Stimulated activated CD4-positive, alpha-beta T cell treated with anti-CD3 and anti-CD28 coated beads, TNF-alpha, amount 100 ng/mL, for 4 hours (primary cell): Measurements from ENCODE around the gene TMEM88.

Experiments used
- DNase-seq, 3 experiments: peaks; one replicate each; pipeline ENCODE4 v3.0.0-alpha.2; 2020; ENCODE audit warnings: low read depth in 3 of 3

TMEM88 gene

GRCh38 chr17:7843536-7844291, 11.2 kb upstream of the TMEM88 start:
- peak; percentile 84 to 92 (median 91) for DNase-seq

- peak in 1 of 3 experiments; percentile 70 for DNase-seq
Measured at GRCh38 chr17:7844292-7845154, 10.3 kb upstream of the TMEM88 start.

GRCh38 chr17:7845359-7846062, 9.4 kb upstream of the TMEM88 start:
- DNase-seq = no peak

GRCh38 chr17:7846063-7846735, 8.7 kb upstream of the TMEM88 start:
- DNase-seq = no peak

- DNase-seq = no peak
Measured at GRCh38 chr17:7846765-7847661, 7.9 kb upstream of the TMEM88 start.

- DNase-seq = no peak
Measured at GRCh38 chr17:7848131-7848579, 6.7 kb upstream of the TMEM88 start.

GRCh38 chr17:7848739-7849129, 6.1 kb upstream of the TMEM88 start:
- no peak for DNase-seq

- DNase-seq = no peak
Measured at GRCh38 chr17:7849130-7849750, 5.6 kb upstream of the TMEM88 start.

- DNase-seq = no peak
Measured at GRCh38 chr17:7849751-7850504, 4.9 kb upstream of the TMEM88 start.

GRCh38 chr17:7850701-7851437, 4.0 kb upstream of the TMEM88 start:
- no peak for DNase-seq

GRCh38 chr17:7851438-7852261, 3.2 kb upstream of the TMEM88 start:
- DNase-seq = peak; percentile 80 to 91 (median 86)

GRCh38 chr17:7852262-7852670, 2.6 kb upstream of the TMEM88 start:
- DNase-seq = no peak

GRCh38 chr17:7852919-7853690, 1.8 kb upstream of the TMEM88 start:
- DNase-seq = no peak

GRCh38 chr17:7853691-7854038, 1.2 kb upstream of the TMEM88 start:
- no peak for DNase-seq

GRCh38 chr17:7854078-7854777, 638 bp upstream of the TMEM88 start:
- no peak for DNase-seq

- DNase-seq = no peak
Measured at GRCh38 chr17:7855660-7856010, 769 bp downstream of the TMEM88 start.
